22Rv1 (cell line): ENCODE results near the gene RNF180.

Source experiments
- H3K27ac ChIP-seq: fragments of 450-650 bp; 2 replicates; pipeline ENCODE4 v1.5.1; 2017
- ZFX ChIP-seq: fragments of 450-650 bp; IDR thresholded peaks from 2 replicates; pipeline ENCODE4 v1.6.1; 2017; ENCODE audit warnings: antibody characterized with exemption, borderline replicate concordance
- TF ChIP-seq, protein P1 (sequence below): fragments of 450-650 bp; IDR thresholded peaks from 2 replicates; pipeline ENCODE4 v1.5.1; 2017; ENCODE audit warnings: mild to moderate bottlenecking

Gene RNF180

DNA sequence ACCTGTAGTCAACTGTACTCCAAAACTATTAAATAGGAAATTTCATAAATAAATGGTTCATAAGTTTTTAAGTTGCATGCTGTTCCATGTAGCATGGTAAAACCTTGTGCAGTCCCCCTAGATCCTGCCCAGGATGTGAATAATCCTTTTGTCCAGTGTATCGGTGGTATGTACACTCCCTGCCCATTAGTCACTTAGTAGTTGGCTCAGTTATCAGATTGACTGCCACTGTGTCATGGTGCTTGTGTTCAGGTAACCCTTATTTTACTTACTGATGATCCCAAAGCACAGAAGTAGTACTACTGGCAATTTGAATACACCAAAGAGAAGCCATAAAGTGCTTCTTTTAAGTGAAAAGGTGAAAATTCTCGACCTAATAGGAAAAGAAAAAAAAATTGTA lies 134.2 kb downstream of the RNF180 start:
- TF ChIP-seq, protein P1, sequence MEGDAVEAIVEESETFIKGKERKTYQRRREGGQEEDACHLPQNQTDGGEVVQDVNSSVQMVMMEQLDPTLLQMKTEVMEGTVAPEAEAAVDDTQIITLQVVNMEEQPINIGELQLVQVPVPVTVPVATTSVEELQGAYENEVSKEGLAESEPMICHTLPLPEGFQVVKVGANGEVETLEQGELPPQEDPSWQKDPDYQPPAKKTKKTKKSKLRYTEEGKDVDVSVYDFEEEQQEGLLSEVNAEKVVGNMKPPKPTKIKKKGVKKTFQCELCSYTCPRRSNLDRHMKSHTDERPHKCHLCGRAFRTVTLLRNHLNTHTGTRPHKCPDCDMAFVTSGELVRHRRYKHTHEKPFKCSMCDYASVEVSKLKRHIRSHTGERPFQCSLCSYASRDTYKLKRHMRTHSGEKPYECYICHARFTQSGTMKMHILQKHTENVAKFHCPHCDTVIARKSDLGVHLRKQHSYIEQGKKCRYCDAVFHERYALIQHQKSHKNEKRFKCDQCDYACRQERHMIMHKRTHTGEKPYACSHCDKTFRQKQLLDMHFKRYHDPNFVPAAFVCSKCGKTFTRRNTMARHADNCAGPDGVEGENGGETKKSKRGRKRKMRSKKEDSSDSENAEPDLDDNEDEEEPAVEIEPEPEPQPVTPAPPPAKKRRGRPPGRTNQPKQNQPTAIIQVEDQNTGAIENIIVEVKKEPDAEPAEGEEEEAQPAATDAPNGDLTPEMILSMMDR, result no peak
- no peak for TF ChIP-seq ZFX
- H3K27ac ChIP-seq, result no peak overlapping the region

DNA sequence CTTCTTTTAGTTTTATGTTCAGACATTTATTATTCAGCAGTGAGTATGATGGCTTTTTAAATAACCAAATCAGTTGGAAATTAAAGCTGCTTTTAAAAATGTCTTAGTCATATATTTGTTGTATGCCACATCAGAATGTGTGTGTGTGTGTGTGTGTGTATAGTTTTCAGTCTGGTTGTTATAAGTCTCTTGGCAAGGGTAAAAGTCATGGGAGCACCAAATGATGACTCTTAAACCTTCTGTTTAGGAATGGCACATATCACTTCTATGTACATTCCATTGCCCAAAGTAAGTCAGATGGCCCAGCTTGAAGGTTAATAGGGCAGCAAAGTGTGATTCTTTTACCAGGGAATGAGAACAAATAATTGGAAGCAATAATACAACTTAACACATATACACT lies 135.9 kb downstream of the RNF180 start:
- no peak overlapping the region for H3K27ac ChIP-seq
- no peak for TF ChIP-seq ZFX
- TF ChIP-seq, protein P1, result no peak

- TF ChIP-seq, protein P1, result no peak
- no peak for TF ChIP-seq ZFX
- no peak overlapping the region for H3K27ac ChIP-seq
These were observed 142.5 kb downstream of the RNF180 start for GRCh38 chr5:64308135-64308534.

- H3K27ac ChIP-seq, result no peak overlapping the region
- TF ChIP-seq, protein P1, result no peak
- no peak for TF ChIP-seq ZFX
These were observed 146.8 kb downstream of the RNF180 start for GRCh38 chr5:64312491-64312890.

GRCh38 chr5:64315778-64316177 lies 150.1 kb downstream of the RNF180 start:
- TF ChIP-seq ZFX, result no peak
- TF ChIP-seq, protein P1, result no peak
- no peak overlapping the region for H3K27ac ChIP-seq

- TF ChIP-seq, protein P1, result no peak
- H3K27ac ChIP-seq, result no peak overlapping the region
These were observed 152.5 kb downstream of the RNF180 start for GRCh38 chr5:64318175-64318574.

- TF ChIP-seq ZFX, result no peak
- TF ChIP-seq, protein P1, result no peak
- no peak overlapping the region for H3K27ac ChIP-seq
These were observed 157.9 kb downstream of the RNF180 start for GRCh38 chr5:64323591-64323990.
